Gastroesophageal sphincter (tissue), 4 donors: Measurements from ENCODE around the gene STAP2. TPM values are rescaled to one million over a fixed set of nuclear protein-coding genes. Genes with fewer than 3 reads are reported as not detected.

Experiments
- ATAC-seq: fragments of 150-250 bp; one replicate; pipeline ENCODE4 v1.9.1; 2016; ENCODE audit warnings: mild to moderate bottlenecking, moderate library complexity
- H3K27ac ChIP-seq, 4 donors: fragments of 200-600 bp; sonication (generic) in 3 of 4; 1 replicate in 3 of 4; 2 replicates in 1 of 4; pipeline ENCODE4 v1.5.1; 2016 to 2019
- H3K27me3 ChIP-seq: fragments of 200-600 bp; sonication (generic); one replicate; pipeline ENCODE4 v1.5.1; 2019
- H3K36me3 ChIP-seq, 2 donors: fragments of 200-600 bp; sonication (generic); one replicate each; pipeline ENCODE4 v1.5.1; 2019; ENCODE audit warnings: control low read depth in 1 of 2
- H3K4me1 ChIP-seq, 3 donors: fragments of 200-600 bp; sonication (generic); 1 replicate in 2 of 3; 2 replicates in 1 of 3; pipeline ENCODE4 v1.5.1; 2016 to 2019; ENCODE audit warnings: control low read depth in 2 of 3
- H3K4me3 ChIP-seq, 2 donors: fragments of 200-600 bp; sonication (generic); one replicate each; pipeline ENCODE4 v1.5.1; 2019; ENCODE audit warnings: mild to moderate bottlenecking in 1 of 2, moderate library complexity in 1 of 2
- H3K9me3 ChIP-seq, 3 donors: fragments of 200-600 bp; sonication (generic); one replicate each; pipeline ENCODE4 v1.5.1; 2017 to 2019; ENCODE audit warnings: control low read depth in 2 of 3
- EP300 ChIP-seq: sonication (generic); formaldehyde crosslinking; IDR thresholded peaks from one replicate; pipeline ENCODE4 v1.6.1; 2017; ENCODE audit warnings: antibody characterized with exemption, mild to moderate bottlenecking
- POLR2A ChIP-seq, 2 donors: fragments of 450-650 bp; IDR thresholded peaks; one replicate each; pipeline ENCODE4 v1.6.1; 2017; ENCODE audit warnings: antibody characterized with exemption in 2 of 2, mild to moderate bottlenecking in 2 of 2, moderate library complexity in 1 of 2
- POLR2AphosphoS5 ChIP-seq: sonication (generic); formaldehyde crosslinking; IDR thresholded peaks from one replicate; pipeline ENCODE4 v1.6.1; 2017; ENCODE audit warnings: antibody characterized with exemption
- WGBS, 2 donors: methylation state at CpG; one replicate each; pipeline ENCODE4 v1.1.5; 2018; ENCODE audit warnings: low coverage in 1 of 2; 5-methylcytosine and 5-hydroxymethylcytosine counted together
- total RNA-seq, 4 donors: library from RNA; depleted of rRNA; stranded (reverse); fragments of >200 nt; gene quantifications; one replicate each; pipeline ENCODE4 v1.1.0, GENCODE V29; 2016
- TF ChIP-seq, protein P1 (sequence below), 4 experiments: fragments of 200-600 bp in 2 of 4; fragments of 450-650 bp in 2 of 4; sonication (generic) in 1 of 4; IDR thresholded peaks; one replicate each; pipeline ENCODE4 v1.5.1; 2017 to 2019; ENCODE audit warnings: antibody characterized with exemption in 4 of 4, mild to moderate bottlenecking in 2 of 4, moderate library complexity in 2 of 4

The STAP2 gene
- total RNA-seq, 4 donors from 2014 or later: 1.4 to 5.6 (median 4.9) TPM; not detected in 1

DNA sequence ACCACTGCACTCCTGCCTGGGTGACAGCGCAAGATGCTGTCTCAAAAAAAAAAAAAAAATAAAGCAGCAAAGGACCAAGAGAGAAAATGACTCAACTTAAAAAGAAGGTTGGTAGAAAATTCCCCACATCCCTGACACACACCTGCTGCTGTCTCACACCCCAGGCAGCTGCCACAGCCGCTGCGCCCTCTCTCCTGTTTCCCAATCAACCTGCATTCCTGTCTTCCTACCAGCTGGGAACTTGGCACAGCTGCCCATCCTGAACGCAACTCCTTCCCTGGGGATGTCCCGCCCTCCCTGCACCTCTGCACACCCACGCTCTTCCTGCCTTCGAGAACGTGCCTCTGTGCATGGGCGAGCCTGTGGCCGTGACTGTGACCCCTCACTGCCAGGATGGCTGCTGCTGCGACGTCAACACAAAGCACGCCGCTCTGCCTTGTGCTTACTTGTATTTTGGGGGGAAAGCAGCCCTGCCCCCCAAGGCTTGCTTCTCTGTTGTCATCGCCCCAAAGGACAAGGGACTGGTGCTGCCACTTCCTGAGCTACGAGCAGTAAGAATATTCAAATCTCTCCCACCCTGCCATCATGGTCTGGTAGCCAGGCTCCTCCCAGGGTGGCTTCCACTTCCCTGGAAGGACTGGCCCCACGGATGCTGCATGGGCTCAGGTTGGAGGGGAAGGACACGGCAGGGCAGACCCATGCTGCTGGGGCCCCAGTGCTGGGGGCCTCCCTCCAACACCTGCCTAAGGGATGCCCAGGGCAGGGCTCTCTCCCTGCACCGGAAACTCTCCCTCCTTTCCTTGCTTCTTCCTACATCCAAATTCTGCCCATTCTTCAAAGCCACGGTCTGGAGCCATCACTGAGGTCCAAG lies 41.0 kb upstream of the STAP2 start:
- WGBS, 2 donors: 51 to 57% methylated on average over 1 to 14 of the region's 20 CpGs

DNA sequence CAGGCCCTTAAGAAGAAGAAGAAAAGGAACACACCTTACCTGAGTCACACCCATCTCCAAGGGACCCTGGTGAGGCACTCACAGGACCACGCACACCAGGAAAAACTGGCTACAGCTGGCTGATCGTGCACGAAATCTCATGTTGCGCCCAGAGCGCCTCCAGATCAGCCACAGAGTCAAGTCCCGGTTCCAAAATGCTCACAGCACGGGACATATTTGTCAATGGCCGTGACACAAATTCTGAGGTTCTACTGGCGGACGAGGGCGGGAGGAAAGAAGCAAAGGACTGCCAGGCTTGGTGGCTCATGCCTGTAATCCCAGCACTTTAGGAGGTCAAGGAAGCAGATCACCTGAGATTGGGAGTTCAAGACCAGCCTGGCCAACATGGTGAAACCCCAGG lies 40.3 kb upstream of the STAP2 start:
- Histone ChIP-seq H3K36me3 (peaks cover 0 to 6% of the 10 kb centered on the region in 2 donors), H3K4me3 (no peak overlapping the region), H3K9me3 (no peaks in the 10 kb centered on the region), H3K27me3 (no peaks in the 10 kb centered on the region), H3K4me1 (peaks cover 10 to 79% (median 57%) of the 10 kb centered on the region in 3 donors), H3K27ac (peak overlapping the region in 2 of 4 donors; percentile 48 to 68)
- no peak for ATAC-seq
- TF ChIP-seq, protein P1, sequence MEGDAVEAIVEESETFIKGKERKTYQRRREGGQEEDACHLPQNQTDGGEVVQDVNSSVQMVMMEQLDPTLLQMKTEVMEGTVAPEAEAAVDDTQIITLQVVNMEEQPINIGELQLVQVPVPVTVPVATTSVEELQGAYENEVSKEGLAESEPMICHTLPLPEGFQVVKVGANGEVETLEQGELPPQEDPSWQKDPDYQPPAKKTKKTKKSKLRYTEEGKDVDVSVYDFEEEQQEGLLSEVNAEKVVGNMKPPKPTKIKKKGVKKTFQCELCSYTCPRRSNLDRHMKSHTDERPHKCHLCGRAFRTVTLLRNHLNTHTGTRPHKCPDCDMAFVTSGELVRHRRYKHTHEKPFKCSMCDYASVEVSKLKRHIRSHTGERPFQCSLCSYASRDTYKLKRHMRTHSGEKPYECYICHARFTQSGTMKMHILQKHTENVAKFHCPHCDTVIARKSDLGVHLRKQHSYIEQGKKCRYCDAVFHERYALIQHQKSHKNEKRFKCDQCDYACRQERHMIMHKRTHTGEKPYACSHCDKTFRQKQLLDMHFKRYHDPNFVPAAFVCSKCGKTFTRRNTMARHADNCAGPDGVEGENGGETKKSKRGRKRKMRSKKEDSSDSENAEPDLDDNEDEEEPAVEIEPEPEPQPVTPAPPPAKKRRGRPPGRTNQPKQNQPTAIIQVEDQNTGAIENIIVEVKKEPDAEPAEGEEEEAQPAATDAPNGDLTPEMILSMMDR (IDR thresholded peaks at IDR 0.05): no peak
- no peak for TF ChIP-seq EP300
- TF ChIP-seq POLR2A (IDR thresholded peaks at IDR 0.05): no peak
- no peak for TF ChIP-seq POLR2AphosphoS5
- WGBS, 2 donors: 80 to 89% methylated on average over 1 to 7 of the region's 11 CpGs

More for the DNA sequence above, 41.0 kb upstream of the STAP2 start:
- Histone ChIP-seq H3K4me3 (no peak overlapping the region), H3K9me3 (no peaks in the 10 kb centered on the region), H3K4me1 (peaks cover 10 to 77% (median 50%) of the 10 kb centered on the region in 3 donors), H3K27me3 (no peaks in the 10 kb centered on the region), H3K27ac (peak overlapping the region in 3 of 4 donors; percentile 48 to 68 (median 59)), H3K36me3 (peaks cover 0 to 14% of the 10 kb centered on the region in 2 donors)
- ATAC-seq: peak; percentile 17
- TF ChIP-seq, protein P1 (IDR thresholded peaks at IDR 0.05): no peak
- TF ChIP-seq POLR2AphosphoS5: peak; percentile 56

DNA sequence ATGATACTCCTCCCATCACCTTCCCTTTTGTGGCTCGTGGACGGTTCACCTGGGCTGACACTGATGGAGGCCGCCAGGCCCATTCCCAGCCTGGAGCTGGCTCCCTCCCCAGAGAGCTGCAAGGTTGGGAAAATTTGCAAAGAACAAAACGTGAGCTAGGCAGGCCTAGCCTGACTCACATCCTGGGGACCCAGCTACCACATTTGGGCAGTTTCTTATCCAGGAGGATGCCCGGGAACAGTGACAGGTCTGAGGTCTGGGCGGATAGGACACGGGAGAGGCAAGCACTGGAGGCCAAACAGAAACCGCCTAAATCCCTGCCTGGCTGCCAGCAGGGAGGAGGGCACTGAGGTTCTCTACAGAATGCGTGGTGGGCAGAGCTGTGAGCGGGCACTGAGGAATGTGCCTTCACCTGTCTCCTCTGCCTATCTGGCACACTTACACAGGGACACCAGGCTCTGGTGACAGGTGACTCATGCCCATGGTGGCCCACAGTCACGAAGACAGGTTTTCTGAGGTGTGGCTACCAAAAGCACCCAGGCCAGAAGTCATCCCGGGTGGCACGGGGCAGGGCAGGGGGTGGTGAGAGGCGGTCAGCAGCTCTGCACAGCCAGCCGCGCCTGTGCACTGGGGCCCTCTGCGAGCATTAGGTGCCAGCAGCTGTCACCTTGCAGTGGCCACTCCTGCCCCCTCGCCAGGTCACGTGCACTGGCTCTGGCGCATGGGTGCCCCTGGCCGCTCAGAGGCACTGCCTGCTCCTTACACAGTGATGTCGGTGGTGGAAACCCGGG lies 38.6 kb upstream of the STAP2 start:
- TF ChIP-seq POLR2A (IDR thresholded peaks at IDR 0.05) (no peak), POLR2AphosphoS5 (no peak), EP300 (no peak)
- TF ChIP-seq, protein P1 (IDR thresholded peaks at IDR 0.05): no peak
- peak overlapping the region in 3 of 4 donors; percentile 87 to 91 (median 87) for H3K27ac ChIP-seq
- peaks cover 10 to 96% (median 72%) of the 10 kb centered on the region in 3 donors for H3K4me1 ChIP-seq
- ATAC-seq: no peak
- WGBS, 2 donors: 26 to 38% methylated on average over 4 to 6 of the region's 23 CpGs
- no peaks in the 10 kb centered on the region for H3K9me3 ChIP-seq
- no peaks in the 10 kb centered on the region for H3K27me3 ChIP-seq
- no peak overlapping the region for H3K4me3 ChIP-seq
- H3K36me3 ChIP-seq: no peaks in the 10 kb centered on the region

DNA sequence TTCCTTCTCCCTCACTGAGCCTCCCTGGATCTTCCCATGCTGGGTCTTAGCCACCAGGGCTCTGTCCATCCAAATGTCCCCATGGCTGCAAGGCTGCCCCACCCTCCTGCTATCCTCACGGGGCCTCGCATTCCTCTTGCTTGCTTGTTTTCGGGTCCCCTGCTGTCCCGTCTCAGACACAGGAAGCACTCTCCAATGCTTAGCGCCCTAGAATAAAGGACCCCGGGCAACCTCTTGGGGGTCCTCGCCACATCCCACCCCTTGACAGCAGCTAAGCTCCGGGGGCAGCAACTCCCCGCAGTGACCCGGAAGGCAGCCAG lies 38.0 kb upstream of the STAP2 start:
- 55 to 56% methylated on average over 2 to 3 of the region's 10 CpGs for WGBS, 2 donors
- no peak for TF ChIP-seq EP300
- TF ChIP-seq POLR2AphosphoS5: no peak
- TF ChIP-seq, protein P1 (IDR thresholded peaks at IDR 0.05): no peak
- Histone ChIP-seq H3K27me3 (no peaks in the 10 kb centered on the region), H3K4me1 (peaks cover 10 to 98% (median 77%) of the 10 kb centered on the region in 3 donors), H3K27ac (peak overlapping the region in 3 of 4 donors; percentile 87 to 91 (median 87)), H3K4me3 (no peak overlapping the region), H3K9me3 (no peaks in the 10 kb centered on the region), H3K36me3 (no peaks in the 10 kb centered on the region)
- ATAC-seq: no peak
